Naive thymus-derived CD8-positive, alpha-beta T cell (primary cell): ENCODE measurements around the gene ZMYM5. TPM values are rescaled to one million over a fixed set of nuclear protein-coding genes. Genes with fewer than 3 reads are reported as not detected.
"Not testable (repeated sequence)": the region's sequence is repeated elsewhere in the genome, so short reads cannot be mapped to it uniquely, and the experiment has no call there.

Experiments used
- ATAC-seq, 2 donors: fragments of 150-1000 bp; cut with Tn5 transposase in 1 of 2; sonication (Bioruptor Pico), chemical (Tn5 transposase) in 1 of 2; 1 replicate in 1 of 2; 2 replicates in 1 of 2; pipeline ENCODE4 v1.10.0; 2021; ENCODE audit warnings: mild to moderate bottlenecking in 2 of 2, moderate library complexity in 2 of 2
- POLR2A ChIA-PET: fragments of 350-600 bp; sonication (Branson Sonifier 250); formaldehyde crosslinking; loops from one replicate; lab custom pipeline; 2021; ENCODE audit warnings: antibody characterized with exemption; lab: Charles Lee
- DNase-seq, 10 donors: peaks; one replicate each; pipeline versions ENCODE4 v3.0.0 to v3.0.0-alpha.2; 2020 to 2022
- H3K27ac Mint-ChIP-seq, 10 donors: one replicate each; pipeline ENCODE4 v1.8.0; 2020 to 2022; ENCODE audit warnings: mild to moderate bottlenecking in 10 of 10, mixed read lengths in 10 of 10, moderate library complexity in 4 of 10, inconsistent platforms in 1 of 10
- H3K27me3 Mint-ChIP-seq, 5 donors: one replicate each; pipeline ENCODE4 v1.8.0; 2021 to 2022; ENCODE audit warnings: mixed read lengths in 5 of 5
- H3K36me3 Mint-ChIP-seq, 3 donors: one replicate each; pipeline ENCODE4 v1.8.0; 2020 to 2022; ENCODE audit warnings: mixed read lengths in 3 of 3, mild to moderate bottlenecking in 2 of 3, inconsistent platforms in 1 of 3
- H3K4me1 Mint-ChIP-seq, 4 donors: one replicate each; pipeline ENCODE4 v1.8.0; 2021 to 2022; ENCODE audit warnings: mixed read lengths in 4 of 4
- H3K4me3 Mint-ChIP-seq, 10 donors: one replicate each; pipeline ENCODE4 v1.8.0; 2020 to 2022; ENCODE audit warnings: mild to moderate bottlenecking in 10 of 10, mixed read lengths in 10 of 10, moderate library complexity in 6 of 10, inconsistent platforms in 1 of 10
- H3K9me3 Mint-ChIP-seq, 9 donors: one replicate each; pipeline ENCODE4 v1.8.0; 2020 to 2022; ENCODE audit warnings: mixed read lengths in 9 of 9, mild to moderate bottlenecking in 3 of 9, inconsistent platforms in 1 of 9, moderate library complexity in 1 of 9
- polyA plus RNA-seq, 3 donors: library from polyadenylated mRNA; unstranded; fragments of 300-500 nt; fragmentation: Illumina TruSeq; gene quantifications; one replicate each; pipeline ENCODE4 v1.2.3, GENCODE V29; 2021
- total RNA-seq, 8 experiments: library from RNA in 2 of 8; stranded (reverse) in 2 of 8; gene quantifications; one replicate each; pipeline ENCODE4 v1.2.3 and lab custom pipeline; 2021 to 2026

The ZMYM5 gene
- total and polyA plus RNA-seq, 5 experiments from 2014 or later, result 20.7 to 33.7 (median 27.5) TPM

DNA sequence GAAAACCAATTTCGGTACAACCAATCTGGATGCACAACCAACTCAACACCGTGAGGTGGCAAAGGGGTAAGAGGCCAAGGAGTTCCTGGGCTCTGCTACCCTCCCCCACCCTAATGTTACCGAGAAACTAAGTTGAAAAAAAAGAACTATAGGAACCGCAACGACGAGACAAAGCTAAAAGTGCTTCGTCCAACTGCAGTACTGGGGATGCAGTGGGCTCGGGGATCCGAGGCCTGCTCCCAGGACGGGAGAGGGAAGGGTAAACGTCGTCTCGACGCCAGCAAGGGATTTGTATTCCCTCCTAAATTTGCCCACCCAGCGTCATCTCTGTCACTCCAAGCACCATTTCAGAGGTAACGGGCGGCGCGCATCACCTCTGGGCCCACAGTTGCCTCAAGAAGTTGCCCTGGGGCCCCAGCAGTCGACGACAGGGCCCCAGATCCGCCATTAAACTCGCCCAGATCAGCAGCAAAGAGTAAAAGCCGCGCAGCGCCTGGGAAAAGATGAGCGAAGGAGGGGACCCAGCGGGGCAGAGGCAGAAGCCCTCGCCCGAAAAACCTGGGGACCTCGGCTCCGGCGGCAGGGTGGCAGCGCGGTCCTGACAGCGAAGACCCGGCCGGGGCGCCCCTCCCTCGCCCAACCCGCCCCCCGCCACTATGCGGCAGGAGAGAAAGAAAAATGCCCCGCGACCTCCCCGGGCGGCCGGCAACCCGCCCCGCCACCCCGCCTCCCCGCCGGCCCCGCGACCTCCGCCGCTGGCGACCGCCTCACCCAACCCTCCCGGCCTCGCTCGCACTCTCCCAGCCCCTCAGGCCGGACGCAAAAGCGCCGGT lies 752 bp downstream of the ZMYM5 start:
- Mint-ChIP-seq H3K4me1 (peaks cover 10 to 42% (median 41%) of the 10 kb centered on the region in 4 donors), H3K4me3 (peak overlapping the region; percentile 89 to 98 (median 97)), H3K27ac (peak overlapping the region; percentile 93 to 98 (median 96)), H3K36me3 (peaks cover 0 to 23% (median under 1%) of the 10 kb centered on the region in 3 donors), H3K27me3 (no peaks in the 10 kb centered on the region), H3K9me3 (no peaks in the 10 kb centered on the region)
- POLR2A ChIA-PET, result interaction anchor here (0.6 to 3.3 kb wide), 8 partner anchors 41 to 1314 kb away, joined by 3 to 58 read pairs (median 9); partner anchors contain the start of genes MPHOSPH8 and PSPC1
- ATAC-seq (peak; percentile 4), DNase-seq (peak; percentile 15 to 71 (median 46))

DNA sequence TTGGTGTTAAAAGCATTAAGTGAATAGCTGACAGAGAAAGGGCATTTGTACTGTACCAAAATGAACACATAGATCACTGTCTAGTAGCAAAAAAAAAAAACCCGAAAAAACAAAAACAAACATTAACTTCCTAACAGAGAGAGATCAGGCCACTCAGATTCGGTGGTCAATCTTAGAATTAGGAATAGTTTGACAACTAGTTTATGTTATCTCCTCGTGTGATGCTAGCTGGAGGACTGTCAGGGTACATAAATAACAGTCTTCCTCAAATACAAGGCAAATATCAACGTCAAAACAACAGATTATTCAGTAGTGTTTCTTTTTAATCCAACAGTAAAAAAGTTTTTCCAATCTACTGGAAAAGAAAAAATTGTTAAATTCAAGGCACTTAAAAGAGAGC lies 1.7 kb downstream of the ZMYM5 start:
- Mint-ChIP-seq H3K4me3 (peak overlapping the region; percentile 89 to 98 (median 97)), H3K36me3 (peaks cover 0 to 30% (median 5%) of the 10 kb centered on the region in 3 donors), H3K4me1 (peaks cover 15 to 50% (median 48%) of the 10 kb centered on the region in 4 donors), H3K27me3 (no peaks in the 10 kb centered on the region), H3K27ac (peak overlapping the region; percentile 93 to 98 (median 96)), H3K9me3 (no peaks in the 10 kb centered on the region)
- DNase-seq, result no peak
- POLR2A ChIA-PET, result interaction anchor here (0.6 to 1.5 kb wide), 5 partner anchors 16 to 96 kb away, joined by 3 to 7 read pairs (median 4); partner anchors contain the start of gene PSPC1
- ATAC-seq, result no peak

GRCh38 chr13:19860884-19861655 lies 2.4 kb downstream of the ZMYM5 start:
- peaks cover 0 to 35% (median 5%) of the 10 kb centered on the region in 3 donors for H3K36me3 Mint-ChIP-seq
- ATAC-seq, result no peak
- DNase-seq, result no peak
- H3K4me3 Mint-ChIP-seq, result peak overlapping the region; percentile 89 to 98 (median 97)
- no peaks in the 10 kb centered on the region for H3K27me3 Mint-ChIP-seq
- peak overlapping the region in 9 of 10 donors; percentile 38 to 97 (median 93) for H3K27ac Mint-ChIP-seq
- no peaks in the 10 kb centered on the region for H3K9me3 Mint-ChIP-seq
- POLR2A ChIA-PET, result interaction anchor here (0.6 to 1.5 kb wide), 8 partner anchors 9 to 99 kb away, joined by 3 to 7 read pairs (median 4); partner anchors contain the start of gene PSPC1
- H3K4me1 Mint-ChIP-seq, result peaks cover 15 to 50% (median 48%) of the 10 kb centered on the region in 4 donors

DNA sequence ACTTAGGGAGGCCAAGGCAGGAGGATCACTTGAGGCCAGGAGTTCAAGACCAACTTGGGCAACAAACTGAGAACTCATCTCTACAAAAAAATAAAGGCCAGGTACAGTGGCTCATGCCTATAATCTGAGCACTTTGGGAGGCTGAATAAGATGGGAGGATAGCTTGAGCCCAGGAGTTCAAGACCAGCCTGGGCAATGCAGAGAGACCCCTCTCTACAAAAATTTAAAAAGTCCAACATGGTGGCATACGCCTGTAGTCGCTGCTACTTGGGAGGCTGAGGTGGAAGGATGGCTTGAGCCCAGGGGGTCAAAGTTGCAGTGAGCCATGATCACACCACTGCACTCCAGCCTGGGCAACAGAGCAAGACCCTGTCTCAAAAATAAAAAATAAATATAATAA lies 5.8 kb downstream of the ZMYM5 start:
- DNase-seq, H3K9me3 Mint-ChIP-seq, H3K27me3 Mint-ChIP-seq, ATAC-seq: not testable (repeated sequence)
- peaks cover 0 to 49% (median 8%) of the 10 kb centered on the region in 3 donors for H3K36me3 Mint-ChIP-seq
- peak overlapping the region in 4 of 10 donors; percentile 3 to 34 (median 21) for H3K4me3 Mint-ChIP-seq
- POLR2A ChIA-PET, result interaction anchor here (0.6 kb wide), 1 partner anchor 1534 kb away, joined by 5 read pairs; no protein-coding TSS in a partner anchor
- peak overlapping the region in 1 of 10 donors; percentile 62 for H3K27ac Mint-ChIP-seq
- H3K4me1 Mint-ChIP-seq, result peaks cover 14 to 55% (median 48%) of the 10 kb centered on the region in 4 donors

DNA sequence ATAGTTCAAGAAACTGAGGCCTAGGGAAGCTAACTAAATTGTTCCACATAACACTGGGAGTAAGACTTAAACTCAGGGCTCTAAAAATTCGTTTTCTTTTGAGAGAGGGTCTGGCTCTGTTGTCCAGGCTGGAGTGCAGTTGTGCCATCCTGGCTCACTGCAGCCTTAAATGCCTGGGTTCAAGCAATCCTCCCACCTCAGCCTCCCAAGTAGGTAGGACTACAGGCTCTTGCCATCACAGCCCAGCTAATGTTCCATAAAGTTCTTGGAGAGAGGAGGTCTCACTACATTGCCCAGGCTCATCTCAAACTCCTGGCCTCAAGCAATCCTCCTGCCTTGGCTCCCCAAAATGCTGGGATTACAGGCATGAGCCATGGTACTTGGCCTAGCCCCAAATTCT lies 10.7 kb downstream of the ZMYM5 start:
- ATAC-seq (no peak), DNase-seq (no peak)
- Mint-ChIP-seq H3K9me3 (no peaks in the 10 kb centered on the region), H3K27ac (peak overlapping the region in 1 of 10 donors; percentile 66), H3K4me3 (no peak overlapping the region), H3K36me3 (peaks cover 0 to 60% (median 24%) of the 10 kb centered on the region in 3 donors), H3K4me1 (peaks cover 10 to 36% (median 27%) of the 10 kb centered on the region in 4 donors), H3K27me3 (no peaks in the 10 kb centered on the region)
- POLR2A ChIA-PET, result interaction anchor here (1.0 to 1.5 kb wide), 2 partner anchors 11 to 55 kb away, joined by 5 to 6 read pairs; no protein-coding TSS in a partner anchor

DNA sequence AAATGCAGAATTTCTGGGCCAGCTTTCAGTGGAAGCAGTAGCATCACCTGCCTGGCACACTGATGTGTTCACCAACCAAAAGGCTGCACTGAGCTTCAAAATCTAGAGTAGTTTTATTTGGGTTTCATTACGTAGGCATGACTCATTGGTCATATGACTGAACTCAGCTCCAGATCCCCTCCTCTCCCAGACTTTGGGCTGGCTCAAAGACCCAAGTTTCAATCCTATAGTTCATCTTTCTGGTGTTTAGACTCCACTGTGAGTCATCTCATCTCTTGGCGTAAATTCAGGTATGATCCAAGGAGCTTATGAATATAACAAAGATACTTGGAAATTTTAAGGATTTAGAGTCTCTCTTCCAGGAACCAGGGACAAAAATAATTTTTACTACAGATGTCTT lies 17.7 kb downstream of the ZMYM5 start:
- peaks cover 7 to 26% (median 16%) of the 10 kb centered on the region in 4 donors for H3K4me1 Mint-ChIP-seq
- peaks cover 0 to 67% (median 13%) of the 10 kb centered on the region in 3 donors for H3K36me3 Mint-ChIP-seq
- H3K9me3 Mint-ChIP-seq, result no peaks in the 10 kb centered on the region
- H3K27ac Mint-ChIP-seq, result peak overlapping the region in 2 of 10 donors; percentile 26 to 48
- no peaks in the 10 kb centered on the region for H3K27me3 Mint-ChIP-seq
- ATAC-seq (no peak), DNase-seq (no peak)
- POLR2A ChIA-PET, result interaction anchor here (0.7 kb wide), 1 partner anchor 16 kb away, joined by 3 read pairs; no protein-coding TSS in a partner anchor
- H3K4me3 Mint-ChIP-seq, result peak overlapping the region in 2 of 10 donors; percentile 6 to 33

DNA sequence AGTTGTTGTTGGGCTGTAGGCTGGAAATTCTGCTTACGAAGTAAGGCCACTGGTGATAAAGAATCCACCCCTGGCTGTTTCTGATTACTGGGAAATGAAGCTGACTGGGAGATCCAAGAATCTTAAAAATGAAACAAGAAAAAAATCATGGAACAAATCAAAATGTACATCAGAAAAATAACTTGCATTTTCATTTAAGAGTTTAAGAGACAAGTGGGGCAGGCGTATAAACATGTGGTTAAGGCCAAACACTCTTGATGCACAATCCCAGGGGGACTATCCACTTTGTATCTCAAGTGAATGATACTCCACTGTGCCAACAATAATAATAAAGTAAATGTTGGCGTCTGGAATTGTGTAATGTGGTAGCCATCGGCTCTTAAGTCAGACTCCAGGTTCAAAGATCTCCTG lies 24.6 kb downstream of the ZMYM5 start:
- peak overlapping the region in 1 of 10 donors; percentile 51 for H3K27ac Mint-ChIP-seq
- POLR2A ChIA-PET, result no interaction called here
- peaks cover 0 to 74% (median 20%) of the 10 kb centered on the region in 3 donors for H3K36me3 Mint-ChIP-seq
- no peak for DNase-seq
- no peaks in the 10 kb centered on the region for H3K9me3 Mint-ChIP-seq
- H3K4me1 Mint-ChIP-seq, result peaks cover 0 to 9% (median 5%) of the 10 kb centered on the region in 4 donors
- H3K4me3 Mint-ChIP-seq, result no peak overlapping the region
- no peaks in the 10 kb centered on the region for H3K27me3 Mint-ChIP-seq
- no peak for ATAC-seq

DNA sequence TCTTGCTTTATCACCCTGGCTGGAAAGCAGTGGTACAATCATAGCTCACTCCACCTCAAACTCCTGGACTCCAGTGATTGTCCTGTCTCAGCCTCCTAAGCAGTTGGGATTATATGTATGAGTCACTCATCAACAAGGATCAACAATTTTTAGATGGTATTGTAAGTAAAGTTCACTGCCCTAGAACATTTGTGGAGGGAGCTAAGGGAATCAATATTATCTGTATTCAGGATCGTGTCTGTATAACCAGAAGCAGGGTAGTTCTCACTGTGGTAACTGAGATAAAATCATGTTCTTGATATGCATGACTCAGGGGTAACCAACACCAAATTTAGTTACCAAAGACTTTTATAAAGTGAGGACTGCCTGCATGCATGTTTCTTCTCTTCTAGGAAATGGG lies 27.0 kb downstream of the ZMYM5 start:
- POLR2A ChIA-PET, result interaction anchor here (0.7 kb wide), 1 partner anchor 23 kb away, joined by 5 read pairs; no protein-coding TSS in a partner anchor
- Mint-ChIP-seq H3K27me3 (no peaks in the 10 kb centered on the region), H3K9me3 (no peaks in the 10 kb centered on the region), H3K27ac (peak overlapping the region in 2 of 10 donors; percentile 14 to 49), H3K4me1 (peaks cover 0 to 7% (median 3%) of the 10 kb centered on the region in 4 donors), H3K4me3 (no peak overlapping the region), H3K36me3 (peaks cover 0 to 81% (median 27%) of the 10 kb centered on the region in 3 donors)
- no peak for DNase-seq
- ATAC-seq, result no peak

- no peaks in the 10 kb centered on the region for H3K9me3 Mint-ChIP-seq
- H3K27ac Mint-ChIP-seq, result no peak overlapping the region
- DNase-seq (no peak), ATAC-seq (no peak)
- peaks cover 0 to 84% (median 24%) of the 10 kb centered on the region in 3 donors for H3K36me3 Mint-ChIP-seq
- POLR2A ChIA-PET, result no interaction called here
- no peak overlapping the region for H3K4me3 Mint-ChIP-seq
- H3K4me1 Mint-ChIP-seq, result peaks cover 0 to 8% (median 1%) of the 10 kb centered on the region in 4 donors
- H3K27me3 Mint-ChIP-seq, result no peaks in the 10 kb centered on the region
These were observed 28.7 kb downstream of the ZMYM5 start for GRCh38 chr13:19834704-19835103.

- ATAC-seq (no peak), DNase-seq (no peak)
- Mint-ChIP-seq H3K4me1 (peaks cover 0 to 5% (median under 1%) of the 10 kb centered on the region in 4 donors), H3K4me3 (no peak overlapping the region), H3K27ac (peak overlapping the region in 1 of 10 donors; percentile 46), H3K27me3 (no peaks in the 10 kb centered on the region), H3K9me3 (no peaks in the 10 kb centered on the region), H3K36me3 (peaks cover 0 to 72% (median 31%) of the 10 kb centered on the region in 3 donors)
- POLR2A ChIA-PET, result no interaction called here
These were observed 40.8 kb downstream of the ZMYM5 start for GRCh38 chr13:19822673-19823072.

DNA sequence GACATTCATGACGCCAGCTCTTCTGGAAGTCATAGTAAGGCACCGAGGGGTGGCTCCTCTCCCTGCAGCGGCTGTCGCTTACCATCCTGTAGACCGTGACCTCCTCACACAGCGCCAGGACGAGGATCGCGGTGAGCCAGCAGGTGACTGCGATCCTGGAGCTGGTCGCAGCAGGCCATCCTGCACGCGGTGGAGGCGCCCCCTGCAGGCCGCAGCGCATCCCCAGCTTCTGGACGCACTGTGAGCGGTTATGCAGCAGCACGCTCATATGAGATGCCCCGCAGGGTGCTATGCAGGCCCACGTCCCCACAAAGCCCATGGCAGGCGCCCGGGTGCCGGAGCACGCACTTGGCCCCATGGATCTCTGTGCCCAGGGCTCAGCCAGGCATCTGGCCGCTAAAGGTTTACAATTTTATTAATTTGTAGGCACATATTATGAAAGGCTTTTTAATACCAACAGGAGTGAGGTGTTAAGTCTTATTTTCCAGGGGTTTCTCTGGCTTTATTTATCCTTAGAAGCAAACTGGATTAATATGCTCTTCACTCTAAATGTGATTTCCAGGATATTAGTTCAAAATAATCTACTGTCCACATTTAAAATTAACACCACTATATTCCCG lies 45.1 kb downstream of the ZMYM5 start:
- Mint-ChIP-seq H3K9me3 (no peaks in the 10 kb centered on the region), H3K36me3 (peaks cover 4 to 44% (median 17%) of the 10 kb centered on the region in 3 donors), H3K4me3 (no peak overlapping the region), H3K27me3 (no peaks in the 10 kb centered on the region), H3K27ac (peak overlapping the region in 1 of 10 donors; percentile 25), H3K4me1 (peaks cover 0 to 4% (median under 1%) of the 10 kb centered on the region in 4 donors)
- POLR2A ChIA-PET, result interaction anchor here (0.5 kb wide), 1 partner anchor 33 kb away, joined by 6 read pairs; no protein-coding TSS in a partner anchor
- peak in 1 of 2 donors; percentile 25 for ATAC-seq
- DNase-seq, result peak in 7 of 10 donors; percentile 1 to 22 (median 12)
